Measurements from ENCODE around the gene BCAS4.

- TF ChIP-seq CTCF (conservative IDR thresholded peaks at IDR 0.05) (no peak), EZH2 (IDR thresholded peaks at IDR 0.05; ENCODE audit: low read depth) (no peak)
Measured at GRCh38 chr20:50886184-50886790, 91.4 kb downstream of the BCAS4 start.

Data from PC-9 (cell line).